ENCODE measurements around the gene VPS36.
A peak's percentile ranks its signal among the peaks of the same experiment; 100 is the strongest.
"Not testable (repeated sequence)": the region's sequence is repeated elsewhere in the genome, so short reads cannot be mapped to it uniquely, and the experiment has no call there.

The VPS36 gene

DNA sequence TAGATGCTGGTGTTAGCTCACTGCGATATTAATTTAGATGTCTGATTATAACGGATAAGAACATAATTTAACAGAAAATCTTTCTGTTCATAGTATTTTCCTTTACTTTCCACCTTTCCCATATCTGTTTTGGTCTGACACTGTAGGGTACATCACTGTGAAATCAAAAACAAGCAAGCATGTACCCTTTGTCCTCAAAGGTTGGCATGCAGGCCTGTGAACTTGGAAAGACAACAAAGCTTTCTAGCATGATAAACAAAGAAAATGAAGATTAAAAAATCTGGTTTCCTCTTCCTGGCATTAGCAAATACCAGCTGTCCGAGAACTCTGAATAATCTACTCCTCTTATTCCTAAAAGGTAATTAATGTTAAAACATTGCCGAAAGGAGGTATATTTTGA is 76.0 kb downstream of the VPS36 start:
- DNase-seq: no peak

DNA sequence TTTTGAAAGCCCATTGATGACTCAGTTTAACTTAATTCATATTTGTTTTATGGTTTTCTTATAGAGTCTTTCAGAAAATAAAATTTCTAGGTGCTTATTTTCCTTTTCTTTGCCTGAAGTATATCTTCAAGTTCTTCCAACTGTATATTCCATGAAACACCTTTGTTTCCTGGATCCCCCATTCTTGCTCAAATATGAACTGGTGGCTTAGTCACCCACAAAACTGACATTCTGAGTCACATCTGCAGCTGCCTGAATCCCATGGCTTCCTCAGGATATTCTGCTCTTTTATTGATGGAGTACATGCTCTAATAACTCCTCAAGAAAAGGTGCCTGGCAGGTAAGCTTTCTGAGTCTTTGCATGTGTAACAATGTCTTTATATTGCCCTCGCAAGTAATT is 77.2 kb downstream of the VPS36 start:
- DNase-seq: not testable (repeated sequence)

DNA sequence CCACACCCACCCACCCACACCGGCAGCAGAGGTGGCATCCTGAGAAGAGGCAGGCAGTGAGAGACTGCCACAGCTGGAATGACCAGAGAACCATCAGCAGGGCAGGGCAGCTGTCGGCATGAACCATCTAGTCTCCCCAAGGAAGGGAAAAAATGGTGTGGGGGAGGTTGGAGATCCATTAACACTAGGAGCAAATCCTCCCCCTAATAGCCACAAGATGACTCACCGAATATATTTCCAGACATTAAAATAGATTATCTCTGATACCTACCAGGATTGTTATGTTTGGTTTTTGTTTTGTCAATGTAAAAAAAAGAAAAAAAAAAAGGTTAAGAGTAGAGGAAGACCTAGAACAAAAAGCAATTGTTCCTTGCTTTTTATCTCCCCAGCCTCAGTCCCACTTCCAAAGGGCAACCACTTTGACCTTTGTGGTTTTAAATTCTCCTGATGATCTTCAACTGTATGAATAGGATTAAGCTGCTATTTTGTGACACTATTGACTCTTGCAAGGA is 78.6 kb downstream of the VPS36 start:
- peak; percentile 6 for DNase-seq

DNA sequence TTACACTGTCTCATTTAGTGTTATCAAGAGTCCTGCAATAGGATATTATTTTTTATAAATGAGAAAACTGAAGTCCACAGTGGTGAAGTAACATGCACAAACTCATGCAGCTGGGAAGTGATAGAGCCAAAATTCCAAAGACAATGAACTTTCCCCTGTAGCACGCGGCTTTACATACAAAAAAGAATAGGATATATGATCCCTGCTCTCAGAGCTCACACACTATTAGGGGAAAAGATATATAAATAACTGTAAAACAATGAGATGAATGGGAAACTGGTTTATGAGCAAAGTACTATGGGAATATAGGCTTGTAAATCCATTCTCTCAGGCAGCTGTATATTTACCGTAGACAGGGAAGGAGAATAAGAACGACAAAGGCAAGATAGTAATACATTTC is 84.1 kb downstream of the VPS36 start:
- no peak for DNase-seq
